HepG2 (cell line): ENCODE measurements around the gene PIBF1. TPM values are rescaled to one million over a fixed set of nuclear protein-coding genes. Genes with fewer than 3 reads are reported as not detected.

Experiments
- CSRNP1 ChIP-seq: sonication (generic); formaldehyde crosslinking; IDR thresholded peaks from 2 replicates; pipeline ENCODE4 v1.8.1; 2023; ENCODE audit warnings: mild to moderate bottlenecking, missing genetic modification reagents
- CTCF ChIP-seq: sonication (generic); formaldehyde crosslinking; IDR thresholded peaks from 2 replicates; pipeline ENCODE4 v1.5.0; 2020; ENCODE audit warnings: mild to moderate bottlenecking, missing genetic modification reagents, moderate library complexity
- FOXK2 ChIP-seq: fragments of 450-650 bp; IDR thresholded peaks from 2 replicates; pipeline ENCODE4 v1.6.1; 2016
- HIVEP1 ChIP-seq: sonication (generic); formaldehyde crosslinking; IDR thresholded peaks from 2 replicates; pipeline ENCODE4 v1.4.0; 2020; ENCODE audit warnings: mild to moderate bottlenecking, missing genetic modification reagents
- MED1 ChIP-seq: sonication (generic); formaldehyde crosslinking; IDR thresholded peaks from 2 replicates; pipeline ENCODE4 v1.4.0; 2020; ENCODE audit warnings: missing genetic modification reagents
- RXRB ChIP-seq: IDR thresholded peaks from 2 replicates; pipeline ENCODE4 v1.6.1; 2016; ENCODE audit warnings: borderline replicate concordance, missing genetic modification reagents, missing compliant biosample characterization
- SAP130 ChIP-seq: IDR thresholded peaks from 2 replicates; pipeline ENCODE4 v1.6.1; 2016; ENCODE audit warnings: low read depth
- THAP9 ChIP-seq: sonication (generic); formaldehyde crosslinking; IDR thresholded peaks from 2 replicates; pipeline ENCODE4; 2020; ENCODE audit warnings: missing genetic modification reagents, mild to moderate bottlenecking, borderline replicate concordance
- ZBTB43 ChIP-seq: sonication (generic); formaldehyde crosslinking; conservative IDR thresholded peaks from 2 replicates; pipeline ENCODE4 v1.4.0; 2020; ENCODE audit warnings: missing genetic modification reagents
- ZNF460 ChIP-seq: sonication (generic); formaldehyde crosslinking; IDR thresholded peaks from 2 replicates; pipeline ENCODE4 v1.5.1; 2020; ENCODE audit warnings: missing genetic modification reagents, mild to moderate bottlenecking, borderline replicate concordance
- ZNF883 ChIP-seq: sonication (generic); formaldehyde crosslinking; IDR thresholded peaks from 2 replicates; pipeline ENCODE4 v1.5.1; 2020; ENCODE audit warnings: mild to moderate bottlenecking, missing genetic modification reagents; ENCODE audit errors: not compliant biosample characterization
- ZSCAN31 ChIP-seq: sonication (generic); formaldehyde crosslinking; IDR thresholded peaks from 2 replicates; pipeline ENCODE4 v1.5.0; 2020; ENCODE audit warnings: low read depth, mild to moderate bottlenecking, missing genetic modification reagents
- polyA plus RNA-seq, 8 experiments: library from polyadenylated mRNA; depleted of rRNA in 3 of 8; stranded (reverse) in 7 of 8; unstranded in 1 of 8; fragments of >200 nt; fragmentation: Illumina TruSeq in 4 of 8; extraction: Trizol in 4 of 8; gene quantifications; 2 replicates each; pipeline versions ENCODE4 v1.2.1 to v1.2.3, GENCODE V29; 2011 to 2016; ENCODE audit warnings: low read depth in 4 of 8, missing spikeins in 1 of 8, mixed read lengths in 1 of 8; ENCODE audit not compliant: insufficient read depth in 1 of 8
- total RNA-seq, 5 experiments: library from RNA; depleted of rRNA; stranded (reverse); fragments of >200 nt; fragmentation: Illumina TruSeq; extraction: Trizol; gene quantifications; 2 replicates each; pipeline ENCODE4 v1.2.3, GENCODE V29; 2016; ENCODE audit warnings: low read depth in 1 of 5

Gene PIBF1
- total and polyA plus RNA-seq, 2 of the 13 experiments (the other 11 are each of a cell fraction or from before 2014, with no cell fraction given), result 4.2 to 15.8 TPM

- TF ChIP-seq ZSCAN31 (CRISPR knock-in tag) (no peak), HIVEP1 (CRISPR knock-in tag) (no peak), RXRB (CRISPR knock-in tag) (no peak), THAP9 (no peak), ZBTB43 (CRISPR knock-in tag) (no peak), CSRNP1 (CRISPR knock-in tag) (no peak), ZNF460 (CRISPR knock-in tag) (no peak), FOXK2 (no peak), CTCF (CRISPR knock-in tag) (no peak), ZNF883 (CRISPR knock-in tag) (no peak), MED1 (CRISPR knock-in tag) (no peak), SAP130 (CRISPR knock-in tag) (no peak)
Measured at GRCh38 chr13:72834601-72835000, 52.7 kb downstream of the PIBF1 start (continued).
